Astrocyte (in vitro differentiated cells and primary cell): Measurements from ENCODE around the gene KIF1A. TPM values are rescaled to one million over a fixed set of nuclear protein-coding genes. Genes with fewer than 3 reads are reported as not detected.

Experiments
- DNase-seq: peaks from one replicate; pipeline ENCODE4 v3.0.0-alpha.2; 2010; ENCODE audit warnings: low read depth
- FAIRE-seq: peaks from 2 replicates; lab custom pipeline; 2011; peaks lifted over from hg19 to GRCh38; lab: Jason Lieb, UNC
- H2AFZ ChIP-seq: 2 replicates; pipeline ENCODE4 v1.6.0; 2012; ENCODE audit warnings: low read depth, low read length, inconsistent platforms
- H3K27ac ChIP-seq: 2 replicates; pipeline ENCODE4 v1.5.1; 2011; ENCODE audit warnings: low read depth, low read length, inconsistent platforms
- H3K27me3 ChIP-seq: 2 replicates; pipeline ENCODE4 v1.6.0; 2011; ENCODE audit warnings: low read length, inconsistent platforms; ENCODE audit not compliant: insufficient read depth
- H3K36me3 ChIP-seq: 2 replicates; pipeline ENCODE4 v1.5.1; 2011; ENCODE audit warnings: low read length, inconsistent platforms; ENCODE audit not compliant: insufficient read depth
- H3K4me1 ChIP-seq: 2 replicates; pipeline ENCODE4 v1.5.1; 2011; ENCODE audit warnings: low read length, inconsistent platforms; ENCODE audit not compliant: insufficient read depth
- H3K4me2 ChIP-seq: 2 replicates; pipeline ENCODE4 v1.6.0; 2012; ENCODE audit warnings: low read length, inconsistent platforms
- H3K4me3 ChIP-seq: 2 replicates; pipeline ENCODE4 v1.5.1; 2011; ENCODE audit warnings: low read depth, mild to moderate bottlenecking, low read length, inconsistent platforms; ENCODE audit not compliant: insufficient read depth
- H3K79me2 ChIP-seq: 2 replicates; pipeline ENCODE4 v1.6.0; 2012; ENCODE audit warnings: mild to moderate bottlenecking, low read length, inconsistent platforms; ENCODE audit not compliant: insufficient read depth
- H3K9ac ChIP-seq: 2 replicates; pipeline ENCODE4 v1.6.0; 2012; ENCODE audit warnings: mild to moderate bottlenecking, low read length, inconsistent platforms
- H3K9me3 ChIP-seq: 2 replicates; pipeline ENCODE4 v1.5.1; 2012; ENCODE audit warnings: low read depth, mild to moderate bottlenecking, low read length, inconsistent platforms; ENCODE audit not compliant: insufficient read depth
- H4K20me1 ChIP-seq: 2 replicates; pipeline ENCODE4 v1.6.0; 2012; ENCODE audit warnings: low read length, inconsistent platforms; ENCODE audit not compliant: insufficient read depth
- H3K27ac Mint-ChIP-seq: one replicate; pipeline ENCODE4 v1.8.0; 2021; ENCODE audit warnings: mild to moderate bottlenecking, mixed read lengths; ENCODE audit not compliant: unreplicated experiment
- H3K27me3 Mint-ChIP-seq: one replicate; pipeline ENCODE4 v1.8.0; 2021; ENCODE audit warnings: low read depth, mixed read lengths; ENCODE audit not compliant: unreplicated experiment
- H3K36me3 Mint-ChIP-seq: one replicate; pipeline ENCODE4 v1.8.0; 2021; ENCODE audit warnings: low read depth, mixed read lengths; ENCODE audit not compliant: unreplicated experiment
- H3K4me1 Mint-ChIP-seq: one replicate; pipeline ENCODE4 v1.8.0; 2021; ENCODE audit warnings: low read depth, mixed read lengths; ENCODE audit not compliant: unreplicated experiment
- H3K4me3 Mint-ChIP-seq: one replicate; pipeline ENCODE4 v1.8.0; 2021; ENCODE audit warnings: mild to moderate bottlenecking, moderate library complexity, mixed read lengths; ENCODE audit not compliant: unreplicated experiment
- H3K9me3 Mint-ChIP-seq: one replicate; pipeline ENCODE4 v1.8.0; 2021; ENCODE audit warnings: mild to moderate bottlenecking, mixed read lengths; ENCODE audit not compliant: unreplicated experiment
- CTCF ChIP-seq: IDR thresholded peaks from 2 replicates; pipeline ENCODE4 v1.5.1; 2011; ENCODE audit warnings: low read depth, mild to moderate bottlenecking, inconsistent platforms, low read length, moderate library complexity; ENCODE audit not compliant: insufficient read depth
- EZH2 ChIP-seq: IDR thresholded peaks from 2 replicates; pipeline ENCODE4 v1.6.1; 2012; ENCODE audit warnings: mild to moderate bottlenecking, low read length, inconsistent platforms; ENCODE audit not compliant: insufficient read depth
- total RNA-seq: library from RNA; stranded (reverse); gene quantifications from 2 replicates; pipeline ENCODE4 v1.2.1, GENCODE V29; 2021

KIF1A gene
- total RNA-seq, 1 donor from 2014 or later = 51.2 TPM

- no peaks in the 10 kb centered on the region for H4K20me1 ChIP-seq
- H3K4me2 ChIP-seq = no peak overlapping the region
- H2AFZ ChIP-seq = no peak overlapping the region
- no peaks in the 10 kb centered on the region for H3K36me3 ChIP-seq
- TF ChIP-seq EZH2 (no peak), CTCF (no peak)
- H3K4me1 ChIP-seq = no peaks in the 10 kb centered on the region
- Mint-ChIP-seq H3K36me3 (no peaks in the 10 kb centered on the region), H3K27me3 (no peaks in the 10 kb centered on the region), H3K27ac (no peak overlapping the region), H3K4me3 (no peak overlapping the region), H3K9me3 (no peaks in the 10 kb centered on the region), H3K4me1 (peaks cover 18% of the 10 kb centered on the region)
- H3K27me3 ChIP-seq = no peaks in the 10 kb centered on the region
- FAIRE-seq (no peak), DNase-seq (no peak)
- no peaks in the 10 kb centered on the region for H3K79me2 ChIP-seq
- H3K9ac ChIP-seq = no peak overlapping the region
- H3K4me3 ChIP-seq = no peak overlapping the region
- H3K9me3 ChIP-seq = no peaks in the 10 kb centered on the region
- no peak overlapping the region for H3K27ac ChIP-seq
Observed at GRCh38 chr2:240760121-240760520, 59.9 kb downstream of the KIF1A start.

- H3K27me3 ChIP-seq = no peaks in the 10 kb centered on the region
- FAIRE-seq (no peak), DNase-seq (no peak)
- peak overlapping the region; percentile 71 for H3K27ac Mint-ChIP-seq
- no peaks in the 10 kb centered on the region for H3K27me3 Mint-ChIP-seq
- no peaks in the 10 kb centered on the region for H3K4me1 ChIP-seq
- H3K4me2 ChIP-seq = no peak overlapping the region
- H3K4me1 Mint-ChIP-seq = peaks cover 18% of the 10 kb centered on the region
- H3K4me3 Mint-ChIP-seq = no peak overlapping the region
- no peaks in the 10 kb centered on the region for H3K36me3 ChIP-seq
- no peaks in the 10 kb centered on the region for H4K20me1 ChIP-seq
- H2AFZ ChIP-seq = no peak overlapping the region
- no peaks in the 10 kb centered on the region for H3K9me3 Mint-ChIP-seq
- no peak overlapping the region for H3K9ac ChIP-seq
- H3K9me3 ChIP-seq = no peaks in the 10 kb centered on the region
- H3K27ac ChIP-seq = no peak overlapping the region
- no peak for TF ChIP-seq EZH2
- no peak for TF ChIP-seq CTCF
- H3K36me3 Mint-ChIP-seq = no peaks in the 10 kb centered on the region
- no peaks in the 10 kb centered on the region for H3K79me2 ChIP-seq
- H3K4me3 ChIP-seq = no peak overlapping the region
Observed at GRCh38 chr2:240759459-240759858, 60.6 kb downstream of the KIF1A start.

- Histone ChIP-seq H4K20me1 (no peaks in the 10 kb centered on the region), H3K27me3 (no peaks in the 10 kb centered on the region), H3K36me3 (no peaks in the 10 kb centered on the region), H3K4me2 (no peak overlapping the region), H3K27ac (no peak overlapping the region), H3K9me3 (no peaks in the 10 kb centered on the region), H2AFZ (no peak overlapping the region), H3K4me3 (no peak overlapping the region), H3K4me1 (no peaks in the 10 kb centered on the region), H3K9ac (no peak overlapping the region), H3K79me2 (no peaks in the 10 kb centered on the region)
- DNase-seq (no peak), FAIRE-seq (no peak)
- Mint-ChIP-seq H3K27me3 (no peaks in the 10 kb centered on the region), H3K27ac (no peak overlapping the region), H3K9me3 (no peaks in the 10 kb centered on the region), H3K4me3 (no peak overlapping the region), H3K4me1 (peaks cover 18% of the 10 kb centered on the region), H3K36me3 (no peaks in the 10 kb centered on the region)
- TF ChIP-seq EZH2 (no peak), CTCF (no peak)
Observed at GRCh38 chr2:240757086-240757614, 62.9 kb downstream of the KIF1A start.
